H9 (cell line): ENCODE results near the gene TMEM178B. TPM values are rescaled to one million over a fixed set of nuclear protein-coding genes. Genes with fewer than 3 reads are reported as not detected.

ENCODE experiments used
- DNase-seq: peaks from one replicate; pipeline ENCODE4 v3.0.0-alpha.2; 2017
- H2AFZ ChIP-seq: one replicate; pipeline ENCODE4 v1.6.1; 2013; ENCODE audit warnings: mild to moderate bottlenecking, low read length, control low read depth, moderate library complexity
- H2AK5ac ChIP-seq: 2 replicates; pipeline ENCODE4 v1.6.1; 2013; ENCODE audit warnings: low read length, control low read depth, mixed read lengths; ENCODE audit not compliant: insufficient read length
- H2BK120ac ChIP-seq: one replicate; pipeline ENCODE4 v1.6.1; 2013; ENCODE audit warnings: low read depth, mild to moderate bottlenecking, low read length, control low read depth, inconsistent platforms; ENCODE audit not compliant: poor library complexity, severe bottlenecking
- H2BK12ac ChIP-seq: 2 replicates; pipeline ENCODE4 v1.6.1; 2013; ENCODE audit warnings: low read length, control low read depth, mixed read lengths, low read depth; ENCODE audit not compliant: insufficient read length
- H2BK15ac ChIP-seq: 2 replicates; pipeline ENCODE4 v1.6.1; 2013; ENCODE audit warnings: low read depth, low read length, control low read depth
- H2BK20ac ChIP-seq: one replicate; pipeline ENCODE4 v1.6.1; 2013; ENCODE audit warnings: low read depth, mild to moderate bottlenecking, low read length, control low read depth, inconsistent platforms; ENCODE audit not compliant: poor library complexity, severe bottlenecking
- H2BK5ac ChIP-seq: 2 replicates; pipeline ENCODE4 v1.6.1; 2013; ENCODE audit warnings: low read length, control low read depth, mixed read lengths; ENCODE audit not compliant: insufficient read length
- H3K14ac ChIP-seq: 2 replicates; pipeline ENCODE4 v1.6.1; 2013; ENCODE audit warnings: low read length, control low read depth; ENCODE audit not compliant: insufficient read depth
- H3K18ac ChIP-seq: 2 replicates; pipeline ENCODE4 v1.6.1; 2013; ENCODE audit warnings: low read depth, mild to moderate bottlenecking, mixed read lengths, low read length, control low read depth; ENCODE audit not compliant: insufficient read length
- H3K23ac ChIP-seq: 2 replicates; pipeline ENCODE4 v1.6.1; 2013; ENCODE audit warnings: low read length, control low read depth, mixed read lengths, low read depth; ENCODE audit not compliant: insufficient read length
- H3K23me2 ChIP-seq: 2 replicates; pipeline ENCODE4 v1.6.1; 2013; ENCODE audit warnings: low read depth, mild to moderate bottlenecking, mixed read lengths, low read length, control low read depth; ENCODE audit not compliant: insufficient read length, poor library complexity, severe bottlenecking
- H3K27ac ChIP-seq: 2 replicates; pipeline ENCODE4 v1.5.1; 2013; ENCODE audit warnings: low read length, control low read depth, mixed read lengths, low read depth; ENCODE audit not compliant: insufficient read length
- H3K27me3 ChIP-seq: 2 replicates; pipeline ENCODE4 v1.6.1; 2013; ENCODE audit warnings: low read length, control low read depth, inconsistent platforms; ENCODE audit not compliant: insufficient read depth
- H3K4ac ChIP-seq: 2 replicates; pipeline ENCODE4 v1.6.1; 2013; ENCODE audit warnings: low read depth, mild to moderate bottlenecking, control low read depth, inconsistent platforms, low read length, moderate library complexity
- H3K4me1 ChIP-seq: 2 replicates; pipeline ENCODE4 v1.6.1; 2013; ENCODE audit warnings: low read length, control low read depth, inconsistent platforms; ENCODE audit not compliant: insufficient read depth
- H3K4me2 ChIP-seq: 2 replicates; pipeline ENCODE4 v1.6.1; 2013; ENCODE audit warnings: low read length, control low read depth, mixed read lengths; ENCODE audit not compliant: insufficient read length, insufficient read depth
- H3K56ac ChIP-seq: 2 replicates; pipeline ENCODE4 v1.6.1; 2013; ENCODE audit warnings: low read depth, mild to moderate bottlenecking, mixed read lengths, low read length, control low read depth; ENCODE audit not compliant: insufficient read length
- H3K79me1 ChIP-seq: 2 replicates; pipeline ENCODE4 v1.6.1; 2013; ENCODE audit warnings: low read depth, mild to moderate bottlenecking, moderate library complexity, low read length, control low read depth, inconsistent platforms; ENCODE audit not compliant: insufficient read depth, poor library complexity, severe bottlenecking
- H3K79me2 ChIP-seq: 2 replicates; pipeline ENCODE4 v1.6.1; 2013; ENCODE audit warnings: low read length, control low read depth, inconsistent platforms; ENCODE audit not compliant: insufficient read depth
- H3K9ac ChIP-seq: 2 replicates; pipeline ENCODE4 v1.6.1; 2013; ENCODE audit warnings: low read length, control low read depth, mixed read lengths; ENCODE audit not compliant: insufficient read length; ENCODE audit errors: extremely low read depth
- H3K9me3 ChIP-seq: one replicate; pipeline ENCODE4 v1.6.1; 2013; ENCODE audit warnings: low read depth, low read length, inconsistent platforms; ENCODE audit not compliant: control insufficient read depth
- H3T11ph ChIP-seq: one replicate; pipeline ENCODE4 v1.6.1; 2013; ENCODE audit warnings: mild to moderate bottlenecking, low read length, control low read depth, inconsistent platforms
- H4K20me1 ChIP-seq: one replicate; pipeline ENCODE4 v1.6.1; 2013; ENCODE audit not compliant: control insufficient read depth, insufficient read length, insufficient read depth
- H4K5ac ChIP-seq: 2 replicates; pipeline ENCODE4 v1.6.1; 2013; ENCODE audit warnings: low read depth, mild to moderate bottlenecking, mixed read lengths, low read length, control low read depth; ENCODE audit not compliant: insufficient read length
- H4K8ac ChIP-seq: replicated peaks from 2 replicates; pipeline ENCODE4 v1.6.1; 2013; ENCODE audit warnings: low read length, control low read depth, mixed read lengths, low read depth; ENCODE audit not compliant: insufficient read length
- H4K91ac ChIP-seq: 2 replicates; pipeline ENCODE4 v1.6.1; 2013; ENCODE audit warnings: low read depth, mild to moderate bottlenecking, moderate library complexity, mixed read lengths, low read length, control low read depth; ENCODE audit not compliant: insufficient read length
- H3K27ac Mint-ChIP-seq, 3 experiments: 2 replicates in 2 of 3; 3 replicates in 1 of 3; pipeline ENCODE4 v1.8.0; 2020 to 2021; ENCODE audit warnings: mixed read lengths in 3 of 3, mild to moderate bottlenecking in 1 of 3, moderate library complexity in 1 of 3
- H3K27me3 Mint-ChIP-seq: 2 replicates; pipeline ENCODE4 v1.8.0; 2021; ENCODE audit warnings: low read depth, mild to moderate bottlenecking, moderate library complexity, mixed read lengths
- H3K36me3 Mint-ChIP-seq, 3 experiments: 2 replicates in 2 of 3; 3 replicates in 1 of 3; pipeline ENCODE4 v1.8.0; 2020 to 2021; ENCODE audit warnings: low read depth in 3 of 3, mixed read lengths in 3 of 3; ENCODE audit not compliant: insufficient read depth in 1 of 3
- H3K4me1 Mint-ChIP-seq, 2 experiments: 2 replicates each; pipeline ENCODE4 v1.8.0; 2020; ENCODE audit warnings: mixed read lengths in 2 of 2
- H3K4me3 Mint-ChIP-seq, 2 experiments: 2 replicates in 1 of 2; 3 replicates in 1 of 2; pipeline ENCODE4 v1.8.0; 2020 to 2021; ENCODE audit warnings: mild to moderate bottlenecking in 2 of 2, mixed read lengths in 2 of 2, moderate library complexity in 1 of 2
- H3K9me3 Mint-ChIP-seq, 2 experiments: 2 replicates in 1 of 2; 3 replicates in 1 of 2; pipeline ENCODE4 v1.8.0; 2020; ENCODE audit warnings: mild to moderate bottlenecking in 2 of 2, mixed read lengths in 2 of 2, moderate library complexity in 1 of 2
- WGBS: extraction: QIAGEN DNeasy Blood & Tissue Kit; methylation state at CpG from one replicate; pipeline ENCODE4 v1.1.7; 2013; ENCODE audit warnings: missing lambda C conversion rate, low lambda C conversion rate, mixed read lengths; ENCODE audit not compliant: insufficient read length; ENCODE audit errors: extremely low coverage; 5-methylcytosine and 5-hydroxymethylcytosine counted together
- total RNA-seq: library from RNA; stranded (reverse); gene quantifications from 2 replicates; pipeline ENCODE4 v1.2.1, GENCODE V29; 2021
- TF ChIP-seq, protein P1 (sequence below): fragments of 200-600 bp; sonication (generic); conservative IDR thresholded peaks from 3 replicates; pipeline ENCODE4 v1.8.0; 2021; ENCODE audit warnings: antibody characterized with exemption, mild to moderate bottlenecking

The TMEM178B gene
- total RNA-seq, 1 experiment from 2014 or later: 11.3 TPM

DNA sequence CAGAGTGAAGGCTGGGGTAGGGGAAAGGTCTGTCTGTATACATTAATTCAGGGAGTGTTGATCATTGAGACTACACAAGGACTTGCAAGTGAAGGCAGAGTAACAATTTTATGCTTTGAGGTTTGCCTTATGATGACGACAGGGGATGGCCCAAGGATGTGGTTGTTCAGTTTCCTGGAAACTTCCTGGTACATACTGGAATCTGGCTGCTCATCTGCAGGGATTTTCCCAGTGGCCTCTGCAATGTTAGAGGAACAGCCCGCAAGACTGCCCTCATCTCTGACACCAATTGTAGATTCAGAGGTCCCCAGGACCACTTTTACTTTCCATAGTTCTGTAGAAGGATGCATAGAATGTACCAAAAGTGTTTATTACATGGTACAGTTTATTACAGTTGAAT is 189.6 kb downstream of the TMEM178B start:
- Mint-ChIP-seq H3K36me3 (peaks cover 0 to 5% (median 0%) of the 10 kb centered on the region in 3 experiments; a peak in 1 of 7 replicates), H3K27me3 (no peaks in the 10 kb centered on the region), H3K9me3 (peaks cover 0 to 6% of the 10 kb centered on the region in 2 experiments; a peak in 3 of 5 replicates), H3K27ac (no peak overlapping the region), H3K4me3 (no peak overlapping the region), H3K4me1 (no peaks in the 10 kb centered on the region; a peak in 1 of 4 replicates)
- H3K18ac ChIP-seq: no peak overlapping the region
- H3K27me3 ChIP-seq: no peaks in the 10 kb centered on the region
- DNase-seq: no peak
- no peak overlapping the region for H3K23ac ChIP-seq
- no CpG with 5 or more reads among the region's 2 CpGs for WGBS
- H2BK12ac ChIP-seq: no peak overlapping the region
- no peaks in the 10 kb centered on the region for H3K9me3 ChIP-seq
- TF ChIP-seq, protein P1, sequence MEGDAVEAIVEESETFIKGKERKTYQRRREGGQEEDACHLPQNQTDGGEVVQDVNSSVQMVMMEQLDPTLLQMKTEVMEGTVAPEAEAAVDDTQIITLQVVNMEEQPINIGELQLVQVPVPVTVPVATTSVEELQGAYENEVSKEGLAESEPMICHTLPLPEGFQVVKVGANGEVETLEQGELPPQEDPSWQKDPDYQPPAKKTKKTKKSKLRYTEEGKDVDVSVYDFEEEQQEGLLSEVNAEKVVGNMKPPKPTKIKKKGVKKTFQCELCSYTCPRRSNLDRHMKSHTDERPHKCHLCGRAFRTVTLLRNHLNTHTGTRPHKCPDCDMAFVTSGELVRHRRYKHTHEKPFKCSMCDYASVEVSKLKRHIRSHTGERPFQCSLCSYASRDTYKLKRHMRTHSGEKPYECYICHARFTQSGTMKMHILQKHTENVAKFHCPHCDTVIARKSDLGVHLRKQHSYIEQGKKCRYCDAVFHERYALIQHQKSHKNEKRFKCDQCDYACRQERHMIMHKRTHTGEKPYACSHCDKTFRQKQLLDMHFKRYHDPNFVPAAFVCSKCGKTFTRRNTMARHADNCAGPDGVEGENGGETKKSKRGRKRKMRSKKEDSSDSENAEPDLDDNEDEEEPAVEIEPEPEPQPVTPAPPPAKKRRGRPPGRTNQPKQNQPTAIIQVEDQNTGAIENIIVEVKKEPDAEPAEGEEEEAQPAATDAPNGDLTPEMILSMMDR: no peak
- no peak overlapping the region for H4K8ac ChIP-seq
- H2BK5ac ChIP-seq: no peak overlapping the region
- no peaks in the 10 kb centered on the region for H3K79me2 ChIP-seq
- no peak overlapping the region for H3K4me2 ChIP-seq
- H2BK120ac ChIP-seq: no peak overlapping the region
- no peak overlapping the region for H2AK5ac ChIP-seq
- H3T11ph ChIP-seq: no peak overlapping the region
- H3K4ac ChIP-seq: no peak overlapping the region
- H2BK20ac ChIP-seq: no peak overlapping the region
- H4K5ac ChIP-seq: no peak overlapping the region
- H2BK15ac ChIP-seq: no peak overlapping the region
- H3K56ac ChIP-seq: no peak overlapping the region
- no peak overlapping the region for H3K14ac ChIP-seq
- no peaks in the 10 kb centered on the region for H3K79me1 ChIP-seq
- no peaks in the 10 kb centered on the region for H4K20me1 ChIP-seq
- H4K91ac ChIP-seq: no peak overlapping the region
- H3K23me2 ChIP-seq: no peaks in the 10 kb centered on the region
- no peak overlapping the region for H3K27ac ChIP-seq
- H3K9ac ChIP-seq: no peak overlapping the region
- no peak overlapping the region for H2AFZ ChIP-seq
- no peaks in the 10 kb centered on the region for H3K4me1 ChIP-seq
